Chondrocyte (in vitro differentiated cells): ENCODE data around the gene PGBD2. TPM values are rescaled to one million over a fixed set of nuclear protein-coding genes. Genes with fewer than 3 reads are reported as not detected.

Experiments
- DNase-seq: peaks from one replicate; pipeline ENCODE4 v3.0.0; 2021; ENCODE audit warnings: mixed read lengths, low spot score
- H3K27ac Mint-ChIP-seq: one replicate; pipeline ENCODE4 v1.8.0; 2021; ENCODE audit warnings: mild to moderate bottlenecking, moderate library complexity, mixed read lengths; ENCODE audit not compliant: unreplicated experiment
- H3K27me3 Mint-ChIP-seq: 2 replicates; pipeline ENCODE4 v1.8.0; 2021; ENCODE audit warnings: low read depth, mixed read lengths
- H3K36me3 Mint-ChIP-seq: 2 replicates; pipeline ENCODE4 v1.8.0; 2021; ENCODE audit warnings: low read depth, mixed read lengths
- H3K4me1 Mint-ChIP-seq: 2 replicates; pipeline ENCODE4 v1.8.0; 2021; ENCODE audit warnings: low read depth, mild to moderate bottlenecking, mixed read lengths
- H3K4me3 Mint-ChIP-seq: one replicate; pipeline ENCODE4 v1.8.0; 2021; ENCODE audit warnings: mild to moderate bottlenecking, moderate library complexity, mixed read lengths; ENCODE audit not compliant: unreplicated experiment
- H3K9me3 Mint-ChIP-seq: 2 replicates; pipeline ENCODE4 v1.8.0; 2021; ENCODE audit warnings: low read depth, mixed read lengths
- CTCF ChIP-seq: fragments of 200-600 bp; sonication (generic); IDR thresholded peaks from 2 replicates; pipeline ENCODE4 v1.5.0; 2021; ENCODE audit warnings: antibody characterized with exemption, mild to moderate bottlenecking, moderate library complexity
- total RNA-seq: library from RNA; stranded (reverse); gene quantifications from 3 replicates; pipeline ENCODE4 v1.2.1, GENCODE V29; 2021

Gene PGBD2
- total RNA-seq, 1 donor from 2014 or later: 5.2 TPM

- H3K9me3 Mint-ChIP-seq: no peaks in the 10 kb centered on the region
- peak within 1 kb of the TSS; percentile 78 for H3K4me3 Mint-ChIP-seq
- peaks cover 2% of the 10 kb centered on the region for H3K36me3 Mint-ChIP-seq
- peak within 1 kb of the TSS; percentile 82 for H3K27ac Mint-ChIP-seq
- DNase-seq: no peak
- TF ChIP-seq CTCF: no peak
- no peaks in the 10 kb centered on the region for H3K27me3 Mint-ChIP-seq
- peaks cover 36% of the 10 kb centered on the region for H3K4me1 Mint-ChIP-seq
These were observed 46.8 kb upstream of the PGBD2 start, which contains the start of gene ZNF692 for GRCh38 chr1:248858891-248859889. Gene ZNF692, minus strand, starts transcription at chr1:248859085. Its CDS starts 776 bp downstream, at chr1:248858309.

- no peak for DNase-seq
- Mint-ChIP-seq H3K36me3 (no peaks in the 10 kb centered on the region), H3K27ac (peak overlapping the region; percentile 82), H3K4me1 (peaks cover 36% of the 10 kb centered on the region), H3K9me3 (no peaks in the 10 kb centered on the region), H3K27me3 (no peaks in the 10 kb centered on the region), H3K4me3 (no peak overlapping the region)
- no peak for TF ChIP-seq CTCF
These were observed 46.0 kb upstream of the PGBD2 start for GRCh38 chr1:248860007-248860406.

- H3K27ac Mint-ChIP-seq: no peak overlapping the region
These were observed 44.4 kb upstream of the PGBD2 start for GRCh38 chr1:248861616-248862015.

GRCh38 chr1:248862695-248862997 is 43.4 kb upstream of the PGBD2 start:
- H3K4me1 Mint-ChIP-seq: peaks cover 34% of the 10 kb centered on the region
- peak overlapping the region; percentile 15 for H3K27ac Mint-ChIP-seq
- H3K4me3 Mint-ChIP-seq: peak overlapping the region; percentile 77
- no peak for TF ChIP-seq CTCF
- no peak for DNase-seq
- no peaks in the 10 kb centered on the region for H3K36me3 Mint-ChIP-seq
- H3K9me3 Mint-ChIP-seq: no peaks in the 10 kb centered on the region
- no peaks in the 10 kb centered on the region for H3K27me3 Mint-ChIP-seq

More at GRCh38 chr1:248861616-248862015, 44.4 kb upstream of the PGBD2 start:
- H3K36me3 Mint-ChIP-seq: no peaks in the 10 kb centered on the region
- no peak overlapping the region for H3K4me3 Mint-ChIP-seq
- TF ChIP-seq CTCF: no peak
- H3K4me1 Mint-ChIP-seq: peaks cover 36% of the 10 kb centered on the region
- DNase-seq: no peak
- no peaks in the 10 kb centered on the region for H3K9me3 Mint-ChIP-seq
- no peaks in the 10 kb centered on the region for H3K27me3 Mint-ChIP-seq

GRCh38 chr1:248862998-248863881 is 42.8 kb upstream of the PGBD2 start:
- peak overlapping the region; percentile 77 for H3K4me3 Mint-ChIP-seq
- no peaks in the 10 kb centered on the region for H3K36me3 Mint-ChIP-seq
- peaks cover 28% of the 10 kb centered on the region for H3K4me1 Mint-ChIP-seq
- H3K27me3 Mint-ChIP-seq: no peaks in the 10 kb centered on the region
- H3K9me3 Mint-ChIP-seq: no peaks in the 10 kb centered on the region
- H3K27ac Mint-ChIP-seq: peak overlapping the region; percentile 15
- DNase-seq: no peak
- no peak for TF ChIP-seq CTCF
